MCF 10A (cell line): ENCODE results near the gene IL20RA. TPM values are rescaled to one million over a fixed set of nuclear protein-coding genes. Genes with fewer than 3 reads are reported as not detected.

ENCODE experiments used
- BruUV-seq: library from RNA; stranded (reverse); fragments of 400-500 nt; replicated peaks from 2 replicates; lab custom pipeline; 2021; lab: Mats Ljungman, UMichigan
- CTCF ChIA-PET: fragments of 300-600 bp; sonication (Branson Sonifier 250); formaldehyde crosslinking; extraction: SDS; loops from one replicate; lab custom pipeline; 2021; ENCODE audit warnings: antibody characterized with exemption, inconsistent platforms; lab: Yijun Ruan, JAX
- POLR2A ChIA-PET: fragments of 300-600, 350-650 bp; sonication (Branson Sonifier 250); formaldehyde crosslinking; extraction: SDS; loops from one replicate; lab custom pipeline; 2020; ENCODE audit warnings: antibody characterized with exemption, inconsistent platforms; lab: Yijun Ruan, JAX
- DNase-seq: peaks from one replicate; pipeline ENCODE4 v3.0.0-alpha.2; 2018; ENCODE audit not compliant: unreplicated experiment
- H3K27ac Mint-ChIP-seq: one replicate; pipeline ENCODE4 v1.8.0; 2022; ENCODE audit warnings: mild to moderate bottlenecking, low read depth, mixed read lengths; ENCODE audit not compliant: unreplicated experiment
- H3K27me3 Mint-ChIP-seq: one replicate; pipeline ENCODE4 v1.8.0; 2022; ENCODE audit warnings: mixed read lengths; ENCODE audit not compliant: insufficient read depth, unreplicated experiment
- H3K36me3 Mint-ChIP-seq: one replicate; pipeline ENCODE4 v1.8.0; 2022; ENCODE audit warnings: mild to moderate bottlenecking, moderate library complexity, mixed read lengths; ENCODE audit not compliant: insufficient read depth, unreplicated experiment
- H3K4me1 Mint-ChIP-seq: one replicate; pipeline ENCODE4 v1.8.0; 2022; ENCODE audit warnings: mixed read lengths; ENCODE audit not compliant: insufficient read depth, unreplicated experiment
- H3K4me3 Mint-ChIP-seq: one replicate; pipeline ENCODE4 v1.8.0; 2022; ENCODE audit warnings: mild to moderate bottlenecking, moderate library complexity, mixed read lengths; ENCODE audit not compliant: unreplicated experiment
- H3K9me3 Mint-ChIP-seq: one replicate; pipeline ENCODE4 v1.8.0; 2022; ENCODE audit warnings: mixed read lengths; ENCODE audit not compliant: unreplicated experiment
- intact Hi-C: fragments of 100-400 bp; cut with micrococcal nuclease; formaldehyde crosslinking; loops from 2 replicates; pipeline ENCODE4 v1.14.1; 2022
- total RNA-seq: library from RNA; stranded (reverse); gene quantifications from 2 replicates; pipeline ENCODE4 v1.2.3, GENCODE V29; 2022
- TF ChIP-seq, protein P1 (sequence below): fragments of 200-600 bp; IDR thresholded peaks from one replicate; pipeline ENCODE4 v1.8.0; 2022; ENCODE audit warnings: antibody characterized with exemption, mild to moderate bottlenecking; ENCODE audit not compliant: unreplicated experiment

The IL20RA gene
- total RNA-seq, 1 experiment from 2014 or later = 0.23 TPM

DNA sequence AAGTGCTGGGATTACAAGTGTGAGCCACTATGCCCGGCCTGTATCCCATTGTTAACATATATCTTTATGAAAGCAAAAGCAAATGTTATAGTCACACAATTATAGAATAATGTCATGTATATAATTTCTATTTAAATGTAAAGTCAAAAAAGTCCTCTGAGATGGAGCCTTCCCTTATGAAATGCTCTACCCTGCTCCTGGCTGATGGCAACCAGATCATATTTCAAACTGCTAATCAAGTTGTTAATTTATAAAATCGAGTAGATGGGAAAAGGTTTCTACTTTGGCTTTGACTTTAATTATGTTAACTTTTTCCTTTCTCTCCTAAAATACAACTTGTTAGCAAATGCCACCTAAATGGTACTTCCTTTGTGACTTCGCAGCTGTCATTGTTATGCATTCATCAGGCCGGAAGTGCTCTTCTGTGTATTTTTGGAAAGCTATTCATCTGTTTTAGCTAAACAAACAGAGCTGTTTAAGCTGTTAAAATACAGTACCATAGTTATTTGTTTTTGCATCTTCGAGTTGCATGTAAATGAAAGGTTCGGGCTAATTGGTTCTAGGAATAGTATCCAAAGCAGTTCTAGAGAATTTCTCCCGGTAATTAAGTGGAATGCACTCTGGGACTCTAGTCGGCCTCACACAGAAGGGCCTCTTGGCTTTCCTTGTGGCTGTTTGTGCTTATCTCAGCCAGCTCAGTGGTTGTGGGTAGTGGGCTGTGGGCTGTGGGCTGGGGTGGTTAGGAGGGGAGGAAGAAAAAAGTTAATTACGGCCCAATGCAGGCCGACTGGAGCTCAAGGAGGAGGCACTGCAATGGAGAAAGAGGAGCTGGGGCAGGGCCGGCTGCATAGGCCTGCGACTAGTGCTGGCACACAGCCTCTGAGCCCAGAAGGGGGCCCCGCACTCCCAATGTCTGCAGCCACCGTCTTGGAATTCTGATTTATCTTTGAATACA is 87.9 kb downstream of the IL20RA start:
- Mint-ChIP-seq H3K4me3 (no peak overlapping the region), H3K27me3 (no peaks in the 10 kb centered on the region), H3K27ac (no peak overlapping the region), H3K9me3 (no peaks in the 10 kb centered on the region), H3K36me3 (no peaks in the 10 kb centered on the region), H3K4me1 (no peaks in the 10 kb centered on the region)
- intact Hi-C loops = no loop called here
- POLR2A ChIA-PET = interaction anchor here (0.5 kb wide), 1 partner anchor 12 kb away, joined by 5 read pairs; no protein-coding TSS in a partner anchor
- BruUV-seq = no TSS peak
- CTCF ChIA-PET = interaction anchor here (0.6 to 1.3 kb wide), 3 partner anchors 11 to 108 kb away, joined by 3 to 5 read pairs (median 3); no protein-coding TSS in a partner anchor
- DNase-seq = no peak
- TF ChIP-seq, protein P1, sequence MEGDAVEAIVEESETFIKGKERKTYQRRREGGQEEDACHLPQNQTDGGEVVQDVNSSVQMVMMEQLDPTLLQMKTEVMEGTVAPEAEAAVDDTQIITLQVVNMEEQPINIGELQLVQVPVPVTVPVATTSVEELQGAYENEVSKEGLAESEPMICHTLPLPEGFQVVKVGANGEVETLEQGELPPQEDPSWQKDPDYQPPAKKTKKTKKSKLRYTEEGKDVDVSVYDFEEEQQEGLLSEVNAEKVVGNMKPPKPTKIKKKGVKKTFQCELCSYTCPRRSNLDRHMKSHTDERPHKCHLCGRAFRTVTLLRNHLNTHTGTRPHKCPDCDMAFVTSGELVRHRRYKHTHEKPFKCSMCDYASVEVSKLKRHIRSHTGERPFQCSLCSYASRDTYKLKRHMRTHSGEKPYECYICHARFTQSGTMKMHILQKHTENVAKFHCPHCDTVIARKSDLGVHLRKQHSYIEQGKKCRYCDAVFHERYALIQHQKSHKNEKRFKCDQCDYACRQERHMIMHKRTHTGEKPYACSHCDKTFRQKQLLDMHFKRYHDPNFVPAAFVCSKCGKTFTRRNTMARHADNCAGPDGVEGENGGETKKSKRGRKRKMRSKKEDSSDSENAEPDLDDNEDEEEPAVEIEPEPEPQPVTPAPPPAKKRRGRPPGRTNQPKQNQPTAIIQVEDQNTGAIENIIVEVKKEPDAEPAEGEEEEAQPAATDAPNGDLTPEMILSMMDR = no peak

DNA sequence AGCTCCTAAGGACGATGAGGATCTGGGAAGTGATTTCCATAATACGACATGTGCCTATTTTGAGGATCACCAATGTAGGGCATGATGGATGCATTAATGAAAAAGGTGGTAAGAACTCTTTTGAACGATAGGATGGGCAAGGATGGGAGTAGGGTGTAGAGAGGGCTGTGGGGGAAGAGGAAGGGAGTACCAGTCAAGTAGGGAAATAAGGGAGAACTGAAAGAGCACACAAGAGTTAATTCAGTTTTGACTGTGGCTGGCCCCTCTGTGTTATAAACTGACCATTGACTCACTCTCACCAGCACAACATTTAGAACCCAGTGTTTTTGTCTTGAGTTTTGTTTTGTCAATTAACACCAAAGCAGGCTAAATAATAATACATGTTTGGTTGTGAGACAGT is 89.6 kb downstream of the IL20RA start:
- Mint-ChIP-seq H3K4me3 (no peak overlapping the region), H3K27me3 (no peaks in the 10 kb centered on the region), H3K9me3 (no peaks in the 10 kb centered on the region), H3K27ac (no peak overlapping the region), H3K36me3 (no peaks in the 10 kb centered on the region), H3K4me1 (no peaks in the 10 kb centered on the region)
- no peak for DNase-seq
- CTCF ChIA-PET = interaction anchor here (0.5 kb wide), 1 partner anchor 1615 kb away, joined by 4 read pairs; no protein-coding TSS in a partner anchor
- no TSS peak for BruUV-seq
- TF ChIP-seq, protein P1 = no peak
- POLR2A ChIA-PET = interaction anchor here (0.7 kb wide), 1 partner anchor 14 kb away, joined by 3 read pairs; no protein-coding TSS in a partner anchor
- intact Hi-C loops = no loop called here

DNA sequence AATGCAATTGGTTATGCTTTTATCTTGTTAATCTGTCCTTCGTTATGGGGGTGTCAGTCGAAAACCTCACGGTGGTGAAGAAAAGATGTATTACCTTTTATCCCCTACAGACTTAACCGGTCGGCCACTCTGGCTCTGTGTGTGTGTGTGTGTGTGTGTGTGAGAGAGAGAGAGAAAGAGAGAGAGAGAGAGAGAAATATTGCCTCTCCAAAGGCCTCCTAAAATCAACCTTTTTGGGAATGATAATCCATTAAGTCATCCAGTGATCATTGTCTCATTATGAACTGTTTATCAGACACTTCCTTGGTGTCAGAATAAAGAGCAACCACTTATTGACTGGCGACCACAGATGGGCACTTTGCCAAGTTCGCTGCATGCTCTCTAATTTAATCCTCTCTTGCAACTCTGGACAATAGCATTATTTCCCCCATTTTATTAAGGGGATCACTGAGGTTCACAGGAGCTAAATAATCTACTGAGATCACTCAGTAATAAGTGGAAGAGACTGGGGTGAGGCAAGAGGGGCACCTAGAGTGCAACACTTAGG is 92.0 kb downstream of the IL20RA start:
- no peaks in the 10 kb centered on the region for H3K27me3 Mint-ChIP-seq
- DNase-seq = no peak
- H3K4me1 Mint-ChIP-seq = no peaks in the 10 kb centered on the region
- H3K27ac Mint-ChIP-seq = no peak overlapping the region
- TF ChIP-seq, protein P1 = no peak
- no peaks in the 10 kb centered on the region for H3K9me3 Mint-ChIP-seq
- ChIA-PET CTCF (no interaction called here), POLR2A (no interaction called here)
- no peak overlapping the region for H3K4me3 Mint-ChIP-seq
- H3K36me3 Mint-ChIP-seq = no peaks in the 10 kb centered on the region
- BruUV-seq = no TSS peak
- intact Hi-C loops = no loop called here

DNA sequence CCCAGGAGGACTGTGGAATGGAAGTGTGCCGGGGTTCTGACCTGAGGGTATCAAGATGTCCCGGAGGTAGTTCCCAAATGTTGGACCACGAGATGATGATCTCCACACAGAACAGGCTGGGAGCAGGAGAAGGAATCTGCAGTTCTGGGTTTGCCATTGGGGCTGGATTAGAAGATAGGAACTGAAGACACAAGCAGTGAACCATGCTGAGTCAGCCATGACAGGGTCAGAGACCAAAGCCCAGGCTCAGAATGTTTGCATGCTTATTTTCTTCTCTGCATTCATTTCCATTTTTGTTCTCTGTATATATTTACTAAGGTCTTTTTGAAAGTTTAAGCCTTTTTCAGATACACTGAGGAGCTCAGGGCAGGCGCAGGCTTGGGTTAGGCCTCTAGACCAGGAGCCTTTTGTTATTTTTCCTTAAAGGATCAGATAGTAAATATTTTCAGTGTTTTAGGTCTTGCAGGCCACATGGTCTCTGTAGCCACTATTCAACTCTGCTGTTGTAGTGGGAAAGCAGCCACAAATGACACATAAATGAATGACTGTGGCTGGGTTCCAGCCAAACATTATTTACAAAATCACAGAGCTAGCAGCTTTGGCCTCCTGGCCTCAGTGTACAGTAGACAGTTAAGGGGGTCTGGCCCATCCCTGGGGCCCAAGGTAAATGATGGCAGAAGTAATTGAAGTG is 94.2 kb downstream of the IL20RA start:
- POLR2A ChIA-PET = no interaction called here
- no peak for DNase-seq
- no peaks in the 10 kb centered on the region for H3K9me3 Mint-ChIP-seq
- no peaks in the 10 kb centered on the region for H3K36me3 Mint-ChIP-seq
- intact Hi-C loops = no loop called here
- CTCF ChIA-PET = interaction anchor here (0.7 to 1.0 kb wide), 2 partner anchors 23 to 48 kb away, joined by 3 read pairs; no protein-coding TSS in a partner anchor
- H3K4me1 Mint-ChIP-seq = no peaks in the 10 kb centered on the region
- BruUV-seq = no TSS peak
- TF ChIP-seq, protein P1 = no peak
- no peak overlapping the region for H3K27ac Mint-ChIP-seq
- no peak overlapping the region for H3K4me3 Mint-ChIP-seq
- no peaks in the 10 kb centered on the region for H3K27me3 Mint-ChIP-seq
